GF-D8 (cell line): ENCODE data around the gene SUOX.
A peak's percentile ranks its signal among the peaks of the same experiment; 100 is the strongest.
"Not testable (repeated sequence)": the region's sequence is repeated elsewhere in the genome, so short reads cannot be mapped to it uniquely, and the experiment has no call there.

Source experiments
- DNase-seq: peaks from one replicate; lab custom pipeline; 2025; lab: John Stamatoyannopoulos, UW

Gene SUOX

DNA sequence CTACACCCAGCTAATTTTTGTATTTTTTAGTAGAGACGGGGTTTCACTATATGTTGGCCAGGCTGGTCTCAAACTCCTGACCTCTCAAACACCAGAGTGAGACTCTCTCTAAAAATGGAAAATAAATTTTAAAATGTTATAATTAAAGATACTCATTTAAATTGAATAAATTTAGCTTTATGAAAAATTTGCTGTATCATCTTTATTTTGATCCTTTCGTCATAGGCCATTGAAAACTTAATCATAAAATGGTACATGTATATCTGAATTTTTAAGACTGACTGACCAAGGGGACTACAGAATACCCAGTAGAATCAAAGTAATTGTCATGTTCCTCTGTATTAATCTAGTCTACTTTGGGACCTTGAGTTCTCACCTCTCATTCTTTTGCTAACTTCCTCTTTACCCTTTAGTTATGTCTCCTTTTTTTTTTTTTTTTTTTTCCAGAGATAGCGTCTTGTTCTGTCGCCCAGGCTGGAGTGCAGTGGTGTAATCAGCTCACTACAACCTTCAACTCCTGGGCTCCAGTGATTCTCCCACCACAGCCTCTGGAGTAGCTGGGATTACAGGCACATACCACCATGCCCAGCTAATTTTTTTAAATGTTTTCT, 13.7 kb upstream of the SUOX start:
- peak; percentile 81 for DNase-seq

DNA sequence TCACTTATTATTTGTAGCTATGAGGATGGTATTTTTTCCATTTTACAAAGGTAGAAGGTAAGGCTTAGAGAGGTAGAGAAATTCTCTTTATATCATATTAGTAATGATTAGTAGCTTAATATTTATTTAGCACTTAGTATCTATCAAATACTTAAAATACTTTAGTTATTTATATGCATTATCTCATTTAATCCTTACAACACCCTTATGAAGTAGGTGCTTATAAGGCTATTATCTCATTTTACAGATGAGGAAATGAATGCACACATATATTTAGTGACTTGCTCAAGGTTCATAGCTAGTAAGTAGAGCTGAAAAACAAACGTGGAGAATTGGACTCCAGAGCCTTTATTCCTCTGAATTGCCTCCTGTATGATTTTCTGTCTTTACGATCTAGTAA, 12.2 kb upstream of the SUOX start:
- DNase-seq = no peak

GRCh38 chr12:55985341-55985740, 11.7 kb upstream of the SUOX start:
- DNase-seq = peak; percentile 70

DNA sequence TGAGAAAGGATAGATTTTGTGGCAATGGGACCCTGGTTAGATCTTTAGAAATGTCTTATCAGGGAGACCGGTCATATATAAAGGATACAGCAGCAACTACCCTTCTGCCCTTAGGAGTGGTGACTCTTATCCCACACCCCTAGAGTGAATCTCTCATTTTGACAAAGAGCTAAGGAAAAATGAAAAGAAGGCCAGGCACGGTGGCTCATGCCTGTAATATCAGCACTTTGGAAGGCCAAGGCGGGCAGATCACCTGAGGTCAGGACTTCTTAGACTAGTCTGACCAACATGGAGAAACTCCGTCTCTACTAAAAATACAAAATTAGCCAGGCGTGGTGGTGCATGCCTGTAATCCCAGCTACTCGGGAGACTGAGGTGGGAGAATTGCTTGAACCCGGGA, 11.1 kb upstream of the SUOX start:
- DNase-seq = not testable (repeated sequence)

DNA sequence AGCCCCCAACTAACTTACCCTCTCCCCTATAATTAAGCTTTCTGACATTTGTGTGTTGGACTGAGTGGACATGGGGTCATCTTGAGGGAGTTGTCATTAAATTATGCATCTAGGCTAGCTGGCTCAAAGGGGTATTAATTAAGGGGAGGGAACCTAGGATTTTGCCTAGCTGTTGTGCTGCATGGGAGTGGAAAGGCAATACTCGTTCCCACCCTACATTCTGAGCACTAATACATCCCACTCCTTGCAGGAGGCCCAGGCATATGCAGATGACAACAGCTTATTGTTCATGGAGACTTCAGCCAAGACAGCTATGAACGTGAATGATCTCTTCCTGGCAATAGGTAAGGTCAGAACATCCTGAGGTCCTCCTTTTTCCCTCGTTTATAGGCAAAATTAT, 6.0 kb upstream of the SUOX start:
- no peak for DNase-seq

DNA sequence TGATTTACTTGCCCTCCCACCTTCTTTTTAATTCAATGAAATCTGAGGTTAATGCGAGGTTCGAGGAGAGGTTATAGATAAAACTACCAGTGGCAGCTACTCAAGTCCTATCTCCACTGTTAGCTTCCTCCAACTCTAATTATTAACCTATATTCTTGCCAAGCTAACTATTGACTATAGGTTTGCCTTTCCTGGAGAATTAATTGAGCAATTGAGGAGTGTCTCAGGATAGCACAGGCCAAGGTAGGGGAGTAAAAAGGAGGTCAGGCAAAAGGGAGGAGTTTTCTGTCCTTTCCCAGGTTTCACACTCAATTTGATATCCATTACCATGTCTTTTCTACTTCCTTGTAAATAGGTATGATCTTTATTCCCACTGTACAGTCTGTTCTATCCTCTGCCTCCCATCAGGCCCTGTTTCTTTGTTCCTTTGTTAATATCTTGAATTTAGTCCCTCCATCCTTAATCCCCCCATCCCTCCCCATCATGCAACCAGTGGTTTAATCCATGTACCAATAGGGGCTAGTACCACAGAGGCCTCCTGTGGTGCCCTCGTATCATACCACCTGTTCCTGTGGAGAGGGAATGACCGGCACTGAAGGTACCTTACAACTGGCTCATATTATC, 3.7 kb upstream of the SUOX start:
- no peak for DNase-seq

DNA sequence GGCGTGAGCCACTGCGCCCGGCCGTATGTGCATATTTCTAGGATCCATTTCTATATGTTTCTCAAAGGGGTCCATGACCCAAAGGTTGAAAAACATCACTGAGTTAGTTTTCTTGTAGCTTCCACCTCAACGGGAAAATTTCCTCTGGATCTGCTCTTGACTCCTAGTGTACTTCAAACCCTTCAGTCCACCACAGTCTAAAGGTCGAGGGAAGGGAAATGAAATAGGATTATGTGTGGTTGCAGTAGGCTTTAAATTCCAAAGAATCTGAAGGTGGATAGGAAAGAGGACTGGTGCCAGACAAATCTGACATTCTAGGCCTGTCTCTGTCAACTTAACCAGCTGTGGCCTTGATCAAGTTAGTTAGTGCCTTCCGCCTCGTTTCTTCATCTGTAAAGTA, 1.7 kb upstream of the SUOX start:
- no peak for DNase-seq

- DNase-seq = no peak
These were observed 818 bp upstream of the SUOX start for GRCh38 chr12:55996201-55996714.

GRCh38 chr12:55997535-55997859, 421 bp downstream of the SUOX start:
- no peak for DNase-seq

GRCh38 chr12:55999522-55999921, 2.4 kb downstream of the SUOX start:
- not testable (repeated sequence) for DNase-seq

DNA sequence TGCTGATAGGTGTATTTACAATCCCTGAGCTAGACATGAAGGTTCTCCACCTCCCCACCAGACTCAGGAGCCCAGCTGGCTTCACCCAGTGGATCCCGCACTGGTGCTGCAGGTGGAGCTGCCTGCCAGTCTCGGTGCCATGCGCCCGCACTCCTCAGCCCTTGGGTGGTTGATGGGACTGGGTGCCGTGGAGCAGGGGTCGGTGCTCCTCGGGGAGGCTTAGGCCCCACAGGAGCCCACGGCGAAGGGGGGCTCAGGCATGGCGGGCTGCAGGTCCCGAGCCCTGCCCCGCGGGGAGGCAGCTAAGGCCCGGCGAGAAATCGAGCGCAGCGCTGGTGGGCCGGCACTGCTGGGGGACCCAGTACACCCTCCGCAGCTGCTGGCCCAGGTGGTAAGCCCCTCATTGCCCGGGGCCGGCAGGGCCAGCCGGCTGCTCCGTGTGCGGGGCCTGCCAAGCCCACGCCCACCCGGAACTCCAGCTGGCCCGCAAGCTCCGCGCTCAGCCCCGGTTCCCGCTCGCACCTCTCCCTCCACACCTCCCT, 3.0 kb downstream of the SUOX start:
- not testable (repeated sequence) for DNase-seq

- no peak for DNase-seq
These were observed 4.5 kb downstream of the SUOX start for GRCh38 chr12:56001487-56002100.

GRCh38 chr12:56003376-56003775, 6.3 kb downstream of the SUOX start:
- not testable (repeated sequence) for DNase-seq

DNA sequence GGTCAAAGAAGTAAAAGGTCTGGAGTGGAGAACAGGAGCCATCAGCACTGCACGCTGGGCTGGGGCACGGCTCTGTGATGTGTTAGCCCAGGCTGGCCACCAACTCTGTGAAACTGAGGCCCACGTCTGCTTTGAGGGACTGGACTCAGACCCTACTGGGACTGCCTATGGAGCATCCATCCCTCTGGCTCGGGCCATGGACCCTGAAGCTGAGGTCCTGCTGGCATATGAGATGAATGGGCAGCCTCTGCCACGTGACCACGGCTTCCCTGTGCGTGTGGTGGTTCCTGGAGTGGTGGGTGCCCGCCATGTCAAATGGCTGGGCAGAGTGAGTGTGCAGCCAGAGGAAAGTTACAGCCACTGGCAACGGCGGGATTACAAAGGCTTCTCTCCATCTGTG, 7.1 kb downstream of the SUOX start:
- DNase-seq = no peak

DNA sequence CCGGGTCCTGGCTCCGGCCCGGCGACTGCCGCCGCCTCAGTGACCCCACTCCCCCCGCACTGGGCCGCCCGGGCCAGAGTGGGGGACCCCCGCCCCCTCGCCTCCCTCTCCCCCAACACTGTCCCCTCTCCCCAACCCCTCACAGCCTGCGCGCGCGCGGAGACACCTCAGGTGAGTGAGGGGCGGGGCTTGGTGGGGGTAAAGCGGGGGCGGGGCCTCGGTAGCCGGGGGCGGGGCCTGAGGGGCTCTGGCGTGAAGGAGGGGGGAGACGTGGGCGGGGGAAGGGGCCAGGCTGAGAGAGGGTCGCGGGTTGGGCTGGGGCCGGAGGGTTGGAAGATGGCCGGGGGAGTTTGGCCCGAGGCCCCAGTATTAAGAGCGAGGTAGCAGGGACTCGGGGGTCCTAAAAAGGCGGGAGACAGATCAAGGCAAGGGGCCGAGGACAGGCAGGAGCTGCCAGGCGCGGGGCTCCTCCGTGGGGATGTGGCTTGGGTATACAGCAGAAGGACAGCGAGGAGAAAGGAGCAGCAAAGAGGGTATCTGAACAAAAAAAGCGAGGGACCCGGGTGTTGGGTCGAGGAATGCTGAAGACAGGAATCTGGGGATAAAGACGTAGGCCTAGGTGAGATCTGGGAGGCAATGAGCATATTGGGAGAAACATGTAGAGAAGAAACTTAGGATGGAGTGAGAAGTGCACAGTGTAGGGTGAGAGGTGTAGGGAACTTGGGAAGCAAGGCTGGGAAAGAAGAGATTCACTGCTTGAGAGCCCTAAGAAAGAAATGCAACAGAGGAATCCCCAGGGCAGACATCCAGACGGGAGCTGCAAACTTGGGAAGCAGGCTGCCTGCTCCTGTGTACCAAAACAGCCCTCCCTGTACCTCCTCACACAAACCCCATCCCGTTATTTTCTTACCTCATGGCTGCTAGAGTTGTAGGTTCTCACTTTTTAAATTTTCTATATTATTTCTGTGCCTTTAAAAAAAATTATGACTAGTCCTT, 10.8 kb downstream of the SUOX start:
- no peak for DNase-seq

- DNase-seq = peak; percentile 42
These were observed 13.1 kb downstream of the SUOX start for GRCh38 chr12:56010111-56010570.

DNA sequence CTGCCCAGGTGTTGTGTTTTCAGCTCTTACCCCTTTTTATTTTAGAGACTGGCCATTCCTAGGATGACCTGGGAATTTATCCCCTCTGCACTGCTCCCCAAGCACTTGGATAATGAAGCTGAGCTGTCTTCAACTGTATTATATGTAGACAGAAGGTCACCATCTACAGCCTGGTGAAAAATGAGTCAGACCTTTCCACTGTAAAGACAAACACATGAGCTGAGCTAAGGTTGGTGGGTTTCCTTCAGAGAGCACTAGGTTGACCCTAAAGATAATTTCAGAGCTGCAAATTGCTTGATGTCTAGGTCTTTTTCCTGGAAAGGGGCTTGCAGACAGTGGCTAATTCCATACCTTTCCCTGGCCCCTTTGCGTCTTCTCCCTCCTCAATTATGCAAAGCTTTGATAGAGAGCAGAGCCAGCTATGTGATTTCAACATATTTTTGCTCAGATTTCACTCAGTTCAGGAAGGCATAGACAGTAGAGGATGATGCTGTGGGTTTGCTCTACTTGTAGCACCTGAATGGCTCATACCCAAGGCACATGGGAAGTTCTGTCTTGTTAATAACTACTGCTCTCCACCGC, 14.5 kb downstream of the SUOX start:
- no peak for DNase-seq

DNA sequence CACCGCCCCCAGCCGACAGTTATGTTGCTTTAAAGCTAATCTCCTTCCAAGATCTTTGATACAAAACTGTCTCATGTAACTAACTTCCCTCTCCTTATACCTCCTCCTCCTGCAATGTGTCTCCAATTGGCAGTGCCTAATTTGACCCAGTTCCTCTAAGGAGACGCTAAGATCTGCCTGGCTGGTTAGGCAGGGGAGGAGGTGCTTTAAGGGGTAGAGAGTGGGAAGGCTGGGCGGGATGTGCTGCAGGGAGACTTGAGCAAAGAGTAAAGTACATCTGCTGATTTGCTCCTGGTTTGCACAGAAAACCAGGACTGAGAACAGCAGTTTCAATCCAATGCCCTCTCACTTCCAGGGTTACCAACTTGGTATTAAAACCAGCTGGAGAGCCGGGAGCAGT, 16.4 kb downstream of the SUOX start:
- DNase-seq = no peak

DNA sequence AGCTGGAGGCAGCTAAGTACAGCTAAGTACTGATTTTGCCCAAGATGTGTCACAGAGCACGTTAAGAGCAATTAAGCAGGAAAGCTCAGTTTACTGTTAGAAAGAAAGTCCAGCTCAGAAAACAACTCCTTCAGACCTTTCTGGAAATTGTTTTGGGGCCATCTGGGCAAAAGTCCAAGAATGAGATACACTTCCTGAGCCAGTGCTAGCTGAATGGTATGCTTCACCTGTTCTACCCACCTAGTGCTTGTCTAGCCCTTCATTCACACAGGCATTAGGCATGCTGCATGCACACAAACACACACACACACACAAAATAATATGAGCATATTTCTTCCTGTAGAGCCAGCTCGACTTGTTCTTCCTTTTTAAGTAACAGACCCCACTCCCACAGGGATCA, 17.1 kb downstream of the SUOX start:
- no peak for DNase-seq

DNA sequence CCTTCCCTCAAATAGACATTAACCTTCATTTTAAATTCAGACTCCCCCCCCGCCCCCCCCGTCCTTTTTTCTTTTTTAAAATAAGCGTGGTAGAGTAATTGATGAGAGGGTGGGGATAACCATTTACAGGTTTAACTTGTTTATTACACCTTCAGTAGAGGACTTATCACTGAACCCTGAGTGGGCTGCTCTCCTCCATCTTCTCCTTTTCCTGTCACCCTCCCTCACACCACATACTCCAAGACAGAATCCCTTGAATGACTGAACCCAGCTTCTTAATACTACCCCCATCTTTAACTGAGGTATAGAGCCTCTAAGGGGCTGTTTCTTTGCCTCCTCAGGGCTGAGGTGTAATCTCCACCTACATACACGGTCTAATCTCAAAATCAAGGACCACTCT, 20.1 kb downstream of the SUOX start:
- DNase-seq = no peak

DNA sequence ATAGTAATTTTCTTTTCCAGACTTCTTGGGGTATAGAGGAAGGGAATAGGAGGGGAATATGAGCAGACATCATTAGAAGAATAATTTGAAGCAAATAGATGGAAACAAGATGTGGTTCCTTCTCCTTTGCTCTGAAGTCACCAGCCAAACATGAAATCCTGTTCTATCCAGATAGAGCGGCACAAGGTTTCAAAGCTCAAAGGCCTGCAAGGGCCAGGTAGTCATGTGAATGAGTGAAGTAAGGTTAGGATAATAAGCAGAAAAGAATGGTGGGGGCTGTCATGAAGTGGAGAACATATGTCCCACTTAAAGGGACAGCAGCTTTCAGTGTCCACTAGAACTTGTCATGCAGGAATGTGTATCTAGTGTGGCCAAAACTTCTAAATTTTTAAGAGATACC, 21.3 kb downstream of the SUOX start:
- DNase-seq = no peak
